GM10266 (cell line): Measurements from ENCODE around the gene NFATC1.

ENCODE experiments used
- DNase-seq: peaks from one replicate; pipeline ENCODE4 v3.0.0; 2012; ENCODE audit errors: extremely low spot score
- CTCF ChIP-seq: IDR thresholded peaks from 2 replicates; pipeline ENCODE4 v1.5.1; 2012; ENCODE audit warnings: mild to moderate bottlenecking, low read depth; ENCODE audit not compliant: control insufficient read depth, insufficient read depth; ENCODE audit errors: missing control alignments

Gene NFATC1

GRCh38 chr18:79507546-79508480 lies 112.1 kb downstream of the NFATC1 start:
- no peak for DNase-seq
- no peak for TF ChIP-seq CTCF

- peak; percentile 73 for DNase-seq
- no peak for TF ChIP-seq CTCF
Measured at GRCh38 chr18:79508565-79509535, 113.1 kb downstream of the NFATC1 start.

- no peak for DNase-seq
- no peak for TF ChIP-seq CTCF
Measured at GRCh38 chr18:79509536-79509930, 113.8 kb downstream of the NFATC1 start.

GRCh38 chr18:79510046-79510685 lies 114.4 kb downstream of the NFATC1 start:
- DNase-seq: no peak
- TF ChIP-seq CTCF: no peak

- TF ChIP-seq CTCF: no peak
- no peak for DNase-seq
Measured at GRCh38 chr18:79510731-79511241, 115.1 kb downstream of the NFATC1 start.

- DNase-seq: no peak
- no peak for TF ChIP-seq CTCF
Measured at GRCh38 chr18:79511271-79511670, 115.5 kb downstream of the NFATC1 start.
